NCI-H1436 treated with DMSO at 0.1 percent for 48 hours (cell line): Measurements from ENCODE around the gene IGDCC3.
"Not testable (repeated sequence)": the region's sequence is repeated elsewhere in the genome, so short reads cannot be mapped to it uniquely, and the experiment has no call there.

Source experiments
- DNase-seq: peaks from one replicate; lab custom pipeline; 2025; lab: John Stamatoyannopoulos, UW

The IGDCC3 gene

DNA sequence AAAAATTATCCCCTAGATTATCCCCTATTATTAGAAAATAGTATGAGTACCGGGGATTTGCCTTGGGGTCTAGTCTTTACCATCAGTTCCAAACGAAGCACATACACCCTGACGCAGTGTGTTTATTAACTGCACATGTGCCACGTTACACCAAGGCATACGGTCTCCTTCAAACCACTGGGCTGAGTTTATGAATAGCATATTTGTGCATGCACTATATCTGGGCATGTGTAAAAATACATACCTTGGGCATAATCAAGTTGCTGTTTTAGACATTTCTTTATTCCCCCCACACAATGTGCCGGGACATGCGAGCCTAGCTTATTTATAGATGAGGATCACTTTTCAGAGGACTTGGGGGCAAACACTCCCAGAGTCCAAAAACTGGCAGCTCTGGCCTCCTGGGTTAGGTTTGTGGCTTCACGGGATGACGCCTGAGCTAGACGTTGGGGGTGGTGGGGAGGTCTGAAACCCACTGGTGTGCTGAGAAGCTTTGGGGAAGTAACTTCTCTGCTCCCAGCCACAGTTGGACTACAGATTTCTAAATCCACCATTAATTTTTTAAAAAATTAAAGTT, 28.7 kb upstream of the IGDCC3 start:
- DNase-seq: no peak

DNA sequence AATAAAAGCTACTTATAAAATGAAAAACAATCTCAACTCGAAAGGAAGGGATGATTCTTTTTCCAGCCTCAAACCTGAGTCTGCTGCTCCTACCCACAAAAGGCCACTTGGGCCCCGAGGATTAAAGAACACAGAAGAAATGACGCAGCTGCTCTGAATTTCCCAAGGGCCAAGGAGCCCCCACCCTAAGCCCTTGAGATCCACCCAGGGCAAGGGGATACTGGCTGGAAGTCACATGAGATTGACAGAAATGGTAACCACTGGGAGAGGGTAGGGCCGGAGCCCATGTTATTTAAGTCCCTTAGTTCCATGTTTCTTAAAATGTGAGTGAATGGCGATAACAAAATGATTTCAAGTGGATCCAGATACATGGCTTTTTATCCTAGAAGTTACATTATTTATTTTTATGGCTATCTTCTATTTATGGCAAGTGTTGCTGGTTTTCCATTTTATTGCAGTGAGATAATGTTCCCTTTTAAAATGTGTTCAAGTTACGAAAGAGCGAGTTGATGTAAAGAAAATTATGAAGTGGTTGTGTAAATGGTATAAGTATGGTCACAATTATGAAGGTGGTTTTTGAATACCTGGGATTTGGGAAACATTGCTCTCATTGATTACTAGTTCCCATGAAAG, 28.1 kb upstream of the IGDCC3 start:
- no peak for DNase-seq

DNA sequence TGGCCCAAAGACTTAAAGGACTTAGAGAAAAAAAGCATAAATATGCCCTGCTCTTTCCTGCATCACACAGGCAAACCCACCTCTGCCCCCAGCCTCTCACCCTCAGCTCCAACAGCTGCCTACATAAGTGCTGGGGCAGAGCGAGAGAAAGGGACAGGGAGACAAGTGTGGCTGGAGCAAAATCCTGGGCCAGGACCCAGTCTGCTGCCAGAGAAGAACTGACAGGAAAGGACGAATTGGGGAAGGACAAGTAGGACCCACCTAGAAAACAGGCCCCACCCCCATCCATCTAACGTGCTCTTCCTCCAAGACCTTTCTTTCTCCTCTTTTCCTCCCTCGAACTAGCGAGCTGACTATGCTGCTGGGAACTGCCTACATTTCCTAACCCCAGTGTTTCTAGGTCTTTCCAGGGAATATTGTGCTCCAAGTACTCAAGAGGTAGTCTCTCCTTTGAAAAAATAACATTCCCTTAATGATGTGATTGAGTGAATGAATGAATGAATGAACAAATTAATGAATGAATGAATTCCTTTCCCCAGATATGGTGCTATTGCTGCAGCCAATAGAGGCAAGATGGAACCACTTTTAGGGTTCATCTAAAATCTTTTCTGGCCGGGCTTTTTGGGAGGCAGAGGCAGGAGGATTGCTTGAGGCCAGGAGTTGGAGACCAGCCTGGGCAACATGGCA, 26.5 kb upstream of the IGDCC3 start:
- no peak for DNase-seq

DNA sequence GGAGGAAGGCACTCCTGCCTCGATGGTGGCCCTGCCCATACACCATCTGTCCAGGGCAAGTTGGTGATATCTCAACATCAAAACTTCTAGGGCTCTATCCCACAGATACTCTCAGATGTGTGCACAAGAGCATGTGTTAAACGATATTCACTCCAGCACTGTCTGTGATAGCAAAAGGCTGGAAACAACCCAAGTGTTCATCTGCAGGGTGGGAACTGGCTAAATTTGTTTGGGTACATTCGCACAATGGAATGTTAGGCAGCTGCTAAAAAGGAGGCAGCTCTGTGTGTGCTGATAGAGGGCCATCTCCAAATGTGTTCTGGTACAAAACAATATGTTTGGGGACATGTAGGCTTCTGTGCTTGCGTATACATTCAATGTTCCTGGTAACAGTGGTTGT, 25.2 kb upstream of the IGDCC3 start:
- DNase-seq: no peak

DNA sequence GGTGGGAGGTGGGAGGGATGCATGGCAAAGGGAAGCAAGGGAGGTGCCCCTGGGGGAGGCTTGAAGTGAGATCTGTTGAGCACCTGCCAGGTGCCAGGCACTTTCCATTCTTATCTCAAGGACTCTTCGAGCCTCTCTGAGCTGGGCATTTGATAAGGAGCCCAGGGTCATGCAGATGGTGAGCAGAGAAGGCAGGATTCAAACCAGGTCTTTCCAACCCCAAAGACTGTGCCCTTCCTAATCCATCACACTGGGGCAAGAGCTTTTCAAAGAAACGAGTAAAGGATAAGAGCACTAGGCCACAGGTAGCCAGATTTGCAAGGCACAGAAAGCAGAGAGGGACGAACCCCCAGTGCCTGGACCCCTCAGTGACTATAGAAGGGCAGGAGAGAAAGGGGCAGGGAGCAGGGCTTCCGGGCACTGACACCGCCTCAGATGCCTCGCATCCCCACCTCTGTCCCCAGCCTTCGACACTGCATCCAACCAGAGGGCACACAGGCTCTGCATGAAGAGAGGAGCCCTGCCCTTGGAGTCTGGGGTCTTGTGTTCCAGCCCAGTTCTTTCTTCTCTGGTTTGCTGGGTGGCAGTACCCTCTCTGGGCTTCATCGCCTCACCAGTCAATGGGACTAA, 23.9 kb upstream of the IGDCC3 start:
- no peak for DNase-seq

DNA sequence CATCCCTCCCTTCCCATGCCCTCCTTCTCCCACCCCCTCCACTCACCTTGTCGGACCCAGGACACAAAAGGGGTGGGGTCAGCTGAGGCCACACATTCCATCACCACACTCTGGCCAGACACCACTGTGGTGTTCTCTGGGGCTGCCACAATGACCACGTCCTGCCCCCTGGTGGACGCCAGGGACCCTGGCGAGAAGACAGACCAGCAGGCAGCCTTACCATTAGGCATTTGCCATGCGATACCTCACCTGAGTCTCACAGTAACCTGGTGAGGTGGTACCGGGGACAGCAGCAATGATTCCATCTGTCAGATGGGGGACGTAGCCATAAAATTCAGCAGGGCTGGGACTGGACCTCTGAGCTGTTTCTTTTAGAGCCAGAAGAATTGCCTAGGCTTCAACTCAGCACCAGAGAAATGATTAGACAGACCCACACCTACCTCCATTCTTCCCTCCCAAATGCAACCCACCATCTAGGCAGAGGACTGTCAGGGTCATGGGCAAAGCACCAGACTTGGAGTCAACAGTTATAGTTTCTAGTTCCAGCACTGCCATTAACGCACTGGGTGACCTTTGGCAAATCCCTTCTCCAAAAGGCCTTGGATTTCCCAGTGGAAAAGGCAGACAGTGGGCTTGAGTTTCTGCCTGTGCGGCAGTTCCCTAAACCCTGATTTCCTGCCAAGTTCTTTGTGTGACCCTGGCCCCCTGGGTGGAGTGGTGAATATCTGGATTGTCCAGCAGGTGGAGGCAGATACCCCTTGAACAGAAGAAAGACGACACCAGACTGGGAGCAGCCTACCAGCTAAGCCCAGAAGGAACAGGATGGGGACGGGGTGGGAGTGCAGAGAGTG, 23.2 kb upstream of the IGDCC3 start:
- no peak for DNase-seq

DNA sequence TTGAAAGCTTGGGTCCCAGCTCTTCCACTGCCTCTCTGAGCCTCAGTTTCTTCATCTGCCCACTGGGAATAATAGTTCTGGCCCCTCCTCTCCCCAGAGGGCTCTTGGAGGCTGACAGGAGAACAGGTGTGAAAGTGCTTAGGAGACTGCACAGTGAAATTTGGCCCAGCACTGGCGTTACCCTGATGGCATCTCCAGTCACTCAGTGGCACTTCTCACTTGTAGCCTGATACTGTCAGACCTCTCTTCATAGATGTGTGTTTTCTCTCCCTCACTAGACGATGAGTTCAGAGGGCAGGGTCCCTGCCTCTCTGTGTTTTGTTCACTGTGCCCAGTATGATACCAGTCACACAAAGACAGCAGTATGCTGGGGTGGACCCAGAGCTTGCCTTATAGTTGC, 22.2 kb upstream of the IGDCC3 start:
- no peak for DNase-seq

DNA sequence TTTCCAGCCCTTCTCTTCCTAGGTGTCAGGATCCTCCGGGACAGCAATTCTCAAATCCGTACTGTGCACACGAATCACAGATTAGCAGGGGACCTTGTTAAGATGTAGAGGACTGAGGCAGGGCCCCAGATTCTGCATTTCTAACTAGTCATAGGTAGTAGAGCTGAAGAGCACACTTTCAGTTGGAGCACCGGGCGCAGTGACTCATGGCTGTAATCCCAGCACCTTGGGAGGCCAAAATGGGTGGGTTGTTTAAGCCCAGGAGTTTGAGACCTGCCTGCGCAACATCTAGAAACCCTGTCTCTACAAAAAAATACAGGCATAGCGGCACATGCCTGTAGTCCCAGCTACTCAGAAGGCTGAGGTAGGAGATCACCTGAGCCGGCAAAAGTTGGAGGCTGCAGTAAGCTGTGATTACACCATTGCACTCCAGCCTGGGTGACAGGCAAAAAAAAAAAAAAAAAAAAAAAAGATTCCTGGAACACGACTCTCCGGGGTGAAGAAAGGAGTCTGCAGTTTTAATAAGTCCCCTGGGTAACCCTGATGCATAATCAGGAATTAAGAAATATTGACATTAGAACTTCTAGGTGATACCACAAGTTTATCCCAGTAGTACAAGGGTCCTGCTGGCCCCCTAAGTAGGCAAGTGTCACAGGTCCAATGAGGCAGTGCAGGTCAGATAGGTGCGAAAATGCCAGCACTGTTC, 21.4 kb upstream of the IGDCC3 start:
- DNase-seq: no peak

DNA sequence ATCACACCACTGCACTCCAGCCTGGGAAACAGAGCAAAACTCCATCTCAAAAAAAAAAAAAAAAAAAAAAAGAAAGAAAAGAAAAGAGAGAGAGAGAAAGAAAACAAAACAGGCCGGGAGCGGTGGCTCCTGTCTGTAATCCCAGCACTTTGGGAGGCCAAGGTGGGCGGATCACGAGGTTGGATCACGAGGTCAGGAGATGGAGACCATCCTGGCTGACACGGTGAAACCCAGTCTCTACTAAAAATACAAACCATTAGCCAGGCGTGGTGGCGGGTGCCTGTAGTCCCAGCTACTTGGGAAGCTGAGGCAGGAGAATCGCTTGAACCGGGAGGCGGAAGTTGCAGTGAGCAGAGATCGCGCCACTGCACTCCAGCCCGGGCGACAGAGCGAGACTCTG, 20.7 kb upstream of the IGDCC3 start:
- not testable (repeated sequence) for DNase-seq

DNA sequence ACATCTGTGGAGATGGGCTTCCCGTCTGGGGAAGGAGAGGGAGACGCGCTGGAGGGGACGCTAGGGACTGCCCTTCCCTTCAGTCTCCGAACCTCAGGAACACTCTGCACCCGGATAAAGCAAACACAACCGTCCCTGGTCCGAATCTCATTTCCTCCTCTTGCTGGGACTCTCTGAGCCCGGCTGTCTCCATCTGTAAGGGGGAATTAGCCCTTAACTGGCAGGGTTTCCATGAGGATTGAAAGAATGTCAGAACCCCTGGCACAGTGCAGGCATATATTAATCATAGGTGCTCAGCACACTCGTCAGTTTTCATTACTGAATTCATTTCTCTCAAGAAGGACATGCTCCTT, 19.1 kb upstream of the IGDCC3 start:
- no peak for DNase-seq

DNA sequence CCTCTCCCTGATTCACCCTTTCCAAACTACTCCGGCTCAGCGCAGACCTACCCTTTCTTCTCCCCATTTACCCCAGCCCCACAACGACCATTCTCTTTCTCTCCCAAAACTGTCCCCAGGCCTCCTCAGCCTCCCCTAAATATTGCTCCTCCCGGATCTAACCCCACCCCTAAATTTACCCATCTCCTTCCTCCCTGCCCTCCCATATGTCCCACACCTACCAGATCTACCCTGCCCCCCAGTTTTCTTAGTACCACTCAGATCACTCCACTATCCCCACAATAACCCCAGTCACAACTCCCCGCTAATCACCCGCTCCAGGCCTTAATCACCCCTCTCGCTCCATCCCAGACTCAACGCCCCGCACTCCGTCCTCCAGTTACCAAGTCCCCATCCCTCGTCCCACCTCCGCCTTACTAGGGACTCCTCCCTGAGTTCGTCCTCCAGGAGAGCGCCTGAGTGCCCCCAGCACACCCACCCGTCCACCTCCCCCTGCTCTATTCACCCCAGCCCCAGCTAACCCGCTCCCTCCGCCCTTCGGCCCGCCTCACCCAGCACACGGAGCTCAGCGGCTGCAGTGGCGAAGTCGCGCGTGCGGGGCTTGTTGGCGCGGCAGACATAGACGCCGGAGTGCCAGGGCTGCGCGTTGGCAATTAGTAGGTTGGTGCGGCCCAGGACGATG, 18.6 kb upstream of the IGDCC3 start:
- DNase-seq: no peak

DNA sequence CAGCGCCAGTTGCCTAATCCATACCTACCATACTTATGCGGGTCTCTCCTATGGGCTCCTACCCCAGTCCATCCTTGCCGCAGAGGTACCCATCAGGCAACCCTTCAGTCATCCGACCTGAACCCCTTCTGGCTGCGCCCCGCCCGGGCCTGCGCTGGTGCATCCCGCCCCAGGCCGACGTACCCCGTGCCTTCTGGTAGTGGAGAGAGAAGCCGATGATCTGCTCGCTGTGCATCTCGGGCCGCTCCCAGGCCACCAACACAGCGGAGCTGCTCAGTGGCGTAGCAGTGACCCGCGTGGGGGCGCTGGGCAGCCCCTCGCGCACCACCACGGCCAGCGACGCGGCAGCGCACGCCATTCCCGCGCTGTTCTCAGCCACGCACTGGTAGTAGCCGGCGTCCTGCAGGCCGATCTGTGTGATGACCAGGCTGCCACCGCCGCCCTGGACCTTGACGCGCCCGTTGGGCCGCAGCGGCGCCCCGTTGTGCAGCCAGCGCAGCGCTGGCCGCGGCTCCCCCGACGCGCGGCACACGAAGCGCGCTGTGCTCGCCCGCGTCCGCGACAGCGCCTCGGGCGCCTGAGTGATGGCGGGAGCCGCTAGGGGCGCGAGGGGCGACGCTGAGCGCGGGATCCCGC, 17.9 kb upstream of the IGDCC3 start:
- DNase-seq: no peak

DNA sequence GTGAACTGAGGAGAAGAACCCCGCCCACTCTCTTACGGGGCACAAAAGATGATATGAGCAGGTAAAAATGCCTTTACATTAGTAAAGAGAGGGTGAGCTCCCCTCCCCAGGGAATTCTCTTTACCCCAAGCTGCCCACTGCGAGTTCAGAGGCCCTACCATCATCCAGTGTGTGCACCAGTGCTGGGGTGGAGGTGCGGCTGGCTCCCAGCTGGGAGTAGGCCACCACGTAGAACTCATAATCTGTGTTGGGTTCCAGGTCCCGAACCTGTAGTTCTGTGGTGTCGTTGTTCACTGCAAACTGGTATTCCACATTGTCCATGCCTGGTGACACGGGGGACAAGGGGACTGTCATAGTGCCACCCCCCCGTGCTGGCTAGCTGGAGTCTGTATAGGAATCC, 17.1 kb upstream of the IGDCC3 start:
- DNase-seq: no peak

DNA sequence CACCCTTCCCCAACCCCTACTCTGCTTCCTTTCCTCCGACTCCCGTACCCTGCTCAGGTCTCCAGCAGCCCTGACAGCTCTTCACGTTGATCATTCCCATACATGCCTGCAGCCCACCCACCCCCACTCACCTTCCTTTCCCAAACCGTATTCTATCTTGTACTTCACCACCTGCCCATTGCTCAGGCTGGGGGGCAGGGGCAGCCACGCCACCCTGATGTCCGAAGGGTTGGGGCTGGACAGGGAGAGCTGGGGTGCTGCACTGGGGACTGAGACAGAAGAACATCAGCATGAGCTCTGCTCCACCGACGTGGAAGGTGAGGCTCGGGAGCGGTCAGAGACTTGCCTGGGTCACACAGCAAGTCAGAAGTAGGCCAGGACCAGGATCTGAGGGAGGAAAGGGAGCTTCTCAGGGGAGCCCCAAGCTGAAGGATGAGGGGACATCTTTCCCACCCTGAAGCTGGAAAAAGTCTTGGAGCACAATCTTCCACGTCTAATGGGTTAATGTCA, 16.5 kb upstream of the IGDCC3 start:
- no peak for DNase-seq

DNA sequence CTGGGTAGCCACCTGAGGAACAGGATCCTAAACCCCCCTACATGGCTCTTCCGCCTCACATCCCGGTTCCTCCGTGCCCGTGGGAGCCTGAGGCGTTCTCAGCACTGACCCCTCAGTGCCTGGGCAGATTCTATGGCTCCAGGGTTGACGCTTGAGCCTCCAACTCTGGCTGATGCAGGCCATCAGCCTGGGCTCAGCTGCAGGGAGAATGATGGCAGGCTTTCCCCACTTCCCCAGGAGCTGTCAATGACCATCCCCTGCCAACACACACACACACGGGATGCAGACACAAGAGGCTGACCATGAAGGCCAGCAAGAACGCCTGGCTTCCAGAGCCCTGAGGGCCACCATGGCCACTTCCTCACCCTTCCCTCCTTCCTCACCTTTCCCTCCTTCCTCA, 15.8 kb upstream of the IGDCC3 start:
- DNase-seq: no peak

DNA sequence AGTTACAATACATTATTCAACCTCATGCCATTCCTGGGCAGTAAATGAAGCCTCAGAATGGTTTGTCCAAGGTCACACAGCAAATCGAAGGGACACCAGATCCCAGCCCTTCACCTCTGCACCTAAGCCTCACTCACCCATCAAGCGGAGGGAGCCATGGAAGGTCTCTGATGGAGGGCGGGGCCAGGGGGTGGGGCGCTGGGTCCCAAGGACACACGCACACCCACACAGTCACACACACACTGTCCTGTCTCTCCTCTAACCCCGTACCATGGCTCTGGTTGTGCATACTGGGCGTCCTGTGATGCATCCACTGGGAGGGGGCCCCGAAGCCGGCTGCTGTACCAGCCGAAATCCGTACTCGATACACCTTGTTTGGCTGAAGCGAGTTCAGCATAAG, 15.3 kb upstream of the IGDCC3 start:
- DNase-seq: no peak

DNA sequence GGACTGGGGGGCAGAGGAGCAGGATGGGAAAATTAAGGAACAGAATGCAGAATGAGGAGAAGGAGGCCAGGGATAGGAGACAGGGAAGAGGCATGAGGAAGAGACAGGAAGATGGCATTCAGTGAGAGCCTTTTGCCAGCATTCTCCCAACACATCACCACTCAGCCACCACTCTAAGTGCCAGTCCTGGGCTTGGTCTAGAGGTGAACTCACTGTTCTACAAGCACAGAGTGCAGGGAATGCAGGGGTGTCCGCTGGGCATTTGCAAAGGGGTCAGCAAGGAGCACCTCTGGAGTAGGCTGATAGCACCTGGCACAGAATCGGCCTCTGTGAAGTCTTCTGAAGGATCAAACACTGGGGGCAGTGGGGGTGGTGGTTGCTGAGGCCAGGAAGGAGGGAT, 14.6 kb upstream of the IGDCC3 start:
- no peak for DNase-seq

DNA sequence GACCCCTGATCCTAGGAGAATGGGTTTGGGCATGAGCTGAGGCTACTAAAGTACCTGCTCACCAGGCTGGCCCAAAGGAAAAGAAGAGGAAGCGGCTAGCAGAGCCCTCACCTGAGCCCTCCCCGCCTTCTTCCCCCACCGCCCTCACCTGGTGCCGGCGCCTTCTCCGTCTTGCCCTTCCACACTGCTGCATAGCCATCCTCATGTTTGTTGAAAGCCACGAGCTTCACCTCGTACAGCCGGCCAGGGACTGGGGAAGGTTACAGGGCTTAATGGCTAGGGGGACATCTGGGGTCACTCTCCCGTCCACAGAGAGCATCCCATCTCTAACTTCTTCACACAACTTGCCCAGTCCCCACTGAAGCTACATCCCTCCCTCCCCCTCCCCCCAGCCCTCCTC, 13.9 kb upstream of the IGDCC3 start:
- no peak for DNase-seq

DNA sequence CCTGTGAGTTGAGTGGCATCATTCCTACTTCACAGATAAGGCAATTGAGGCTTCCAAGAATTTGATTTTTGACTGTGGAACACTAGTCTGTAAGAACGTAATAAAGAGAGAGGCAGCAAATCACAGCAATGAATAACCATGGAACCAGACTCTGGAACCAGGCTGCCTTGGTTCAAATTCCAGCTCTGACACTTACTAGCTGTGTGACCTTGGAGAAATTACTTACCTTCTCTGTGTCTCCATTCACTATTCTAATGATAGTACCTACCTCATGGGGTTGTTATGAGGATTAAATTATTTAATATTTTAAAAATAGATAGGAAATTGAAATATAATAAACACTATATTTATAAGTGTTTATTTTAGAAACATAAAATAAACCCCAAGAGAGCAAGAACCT, 12.6 kb upstream of the IGDCC3 start:
- no peak for DNase-seq

DNA sequence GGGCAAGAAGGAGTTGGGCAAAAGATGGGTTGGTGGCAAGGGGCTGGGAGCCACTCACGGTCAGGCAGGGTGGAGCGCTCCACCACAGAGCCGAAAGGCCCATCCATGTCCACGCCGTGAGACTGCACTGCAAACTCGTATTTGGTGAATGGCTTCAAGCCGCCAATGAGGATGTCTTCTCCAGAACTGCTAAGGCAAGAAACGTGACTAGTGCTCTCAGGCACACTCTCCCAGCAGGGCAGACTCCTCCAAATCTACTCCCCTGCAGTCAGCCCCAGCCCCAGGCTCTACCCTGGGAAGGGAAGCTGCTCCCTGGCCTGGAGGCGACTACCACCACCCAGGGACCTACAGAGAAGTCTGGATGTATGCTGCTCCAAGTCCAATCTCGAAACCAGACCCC, 11.4 kb upstream of the IGDCC3 start:
- no peak for DNase-seq
